NCI-H2107 treated with DMSO at 0.1 percent for 48 hours (cell line): ENCODE results near the gene ASAP2.

Experiments
- DNase-seq: peaks from one replicate; lab custom pipeline; 2025; ENCODE audit not compliant: unreplicated experiment; lab: John Stamatoyannopoulos, UW

Gene ASAP2

DNA sequence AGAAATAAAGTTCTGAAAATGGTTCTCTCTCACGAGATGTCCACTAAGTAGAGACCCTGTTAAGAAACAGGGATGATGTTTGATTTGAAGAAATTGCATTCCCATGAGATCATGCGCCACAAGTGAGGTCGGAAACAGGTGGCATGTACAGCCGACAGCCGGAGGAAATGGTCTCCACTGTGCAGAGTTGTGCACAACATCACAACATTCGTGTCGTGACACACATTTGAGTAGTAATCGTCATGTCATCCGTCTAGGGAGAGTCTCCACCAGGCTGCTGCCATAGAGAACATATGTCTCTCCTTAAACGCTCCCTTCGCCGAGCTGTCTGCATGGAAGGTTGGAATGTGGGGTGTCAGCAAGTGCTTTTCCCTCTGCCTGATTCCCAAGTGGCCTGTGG, 84.7 kb downstream of the ASAP2 start:
- DNase-seq: no peak

DNA sequence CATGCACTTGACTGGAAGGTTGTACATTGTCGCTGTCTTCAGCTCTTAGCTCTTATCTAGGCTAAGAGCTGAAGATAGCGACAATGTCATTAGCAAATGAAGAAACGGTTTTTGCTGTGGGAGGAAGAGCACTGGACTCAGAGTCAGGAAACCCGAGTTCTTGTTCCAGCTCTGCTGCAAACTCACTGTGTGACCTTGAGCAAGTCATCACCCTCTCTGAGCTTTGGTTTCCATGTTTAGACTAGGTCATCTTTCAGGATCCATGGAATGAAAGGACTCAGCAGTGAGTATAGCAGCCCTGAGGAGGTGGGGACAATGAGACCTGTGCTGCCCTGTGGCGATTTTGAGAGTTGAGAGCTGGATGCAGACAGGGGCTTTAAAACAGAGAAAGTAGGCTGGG, 85.3 kb downstream of the ASAP2 start:
- DNase-seq: no peak

DNA sequence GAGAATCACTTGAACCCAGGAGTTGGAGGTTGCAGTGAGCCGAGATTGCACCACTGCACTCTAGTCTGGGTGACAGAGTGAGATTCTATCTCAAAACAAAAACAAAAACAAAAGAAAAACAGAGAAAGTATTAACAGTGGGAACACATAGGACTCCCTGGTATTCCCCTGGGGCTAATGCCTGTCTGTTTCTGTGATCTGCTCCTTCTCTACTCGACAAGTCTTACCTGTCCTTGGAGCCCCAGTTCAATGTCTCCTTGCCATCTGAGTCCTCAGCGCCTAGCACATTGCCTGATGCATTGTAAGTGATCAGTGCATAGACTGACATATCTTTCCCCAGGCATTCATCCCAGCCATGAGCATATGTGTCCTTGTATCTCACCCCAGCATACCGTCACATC, 85.8 kb downstream of the ASAP2 start:
- DNase-seq: no peak

DNA sequence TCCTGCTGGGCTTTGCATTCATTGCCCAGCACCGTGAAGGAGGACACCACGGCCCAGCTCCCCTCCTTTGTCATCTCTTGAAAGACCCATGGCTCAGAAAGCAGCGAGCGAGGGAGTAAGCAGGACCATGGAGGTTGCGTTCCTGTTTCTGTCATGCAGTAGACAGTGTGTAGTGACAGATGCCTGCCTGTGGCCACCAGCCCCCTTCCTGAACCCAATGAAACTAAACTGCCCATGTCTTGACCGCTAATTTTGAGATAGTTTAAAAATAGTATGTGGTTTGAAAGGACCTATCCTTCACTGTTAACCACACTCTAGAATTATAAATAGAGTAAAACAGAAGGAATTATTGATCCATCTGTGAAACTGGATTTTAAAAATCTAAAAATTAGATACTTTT, 88.2 kb downstream of the ASAP2 start:
- no peak for DNase-seq

DNA sequence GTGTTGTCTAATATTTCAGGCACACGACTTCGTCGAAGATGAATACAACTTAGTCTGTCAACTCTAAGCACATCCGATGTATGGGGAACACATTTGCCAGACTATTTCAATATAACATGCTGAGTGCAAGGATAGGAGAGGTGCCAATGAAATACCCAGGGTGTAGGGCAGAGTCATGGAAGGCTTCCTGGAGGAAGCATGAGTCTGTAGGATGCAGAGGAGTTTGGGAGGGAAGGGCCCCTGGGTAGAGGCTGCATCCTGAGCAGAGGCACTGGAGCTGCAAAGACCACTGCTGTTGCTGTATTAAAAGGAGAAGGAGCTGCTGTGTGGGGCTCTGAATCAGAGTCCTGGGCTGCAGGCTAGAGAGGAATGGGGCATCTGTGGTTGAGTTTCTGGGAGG, 89.9 kb downstream of the ASAP2 start:
- DNase-seq: no peak

DNA sequence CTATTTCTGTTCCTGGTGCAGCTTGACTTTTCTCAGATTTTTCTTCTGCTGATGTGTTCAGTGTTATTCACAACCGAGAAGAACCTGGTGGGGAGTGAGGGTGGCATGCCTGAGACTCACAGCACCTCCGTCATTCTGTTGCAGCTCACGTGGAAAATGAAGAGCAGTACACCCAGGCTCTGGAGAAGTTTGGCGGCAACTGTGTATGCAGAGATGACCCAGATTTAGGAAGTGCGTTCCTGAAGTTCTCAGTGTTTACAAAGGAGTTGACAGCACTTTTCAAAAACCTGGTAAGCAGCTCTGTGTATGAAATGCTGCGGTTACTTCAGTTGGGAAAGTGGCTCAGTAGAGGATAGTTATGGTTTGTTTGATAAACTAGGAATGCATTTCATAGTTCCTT, 90.5 kb downstream of the ASAP2 start:
- DNase-seq: no peak

DNA sequence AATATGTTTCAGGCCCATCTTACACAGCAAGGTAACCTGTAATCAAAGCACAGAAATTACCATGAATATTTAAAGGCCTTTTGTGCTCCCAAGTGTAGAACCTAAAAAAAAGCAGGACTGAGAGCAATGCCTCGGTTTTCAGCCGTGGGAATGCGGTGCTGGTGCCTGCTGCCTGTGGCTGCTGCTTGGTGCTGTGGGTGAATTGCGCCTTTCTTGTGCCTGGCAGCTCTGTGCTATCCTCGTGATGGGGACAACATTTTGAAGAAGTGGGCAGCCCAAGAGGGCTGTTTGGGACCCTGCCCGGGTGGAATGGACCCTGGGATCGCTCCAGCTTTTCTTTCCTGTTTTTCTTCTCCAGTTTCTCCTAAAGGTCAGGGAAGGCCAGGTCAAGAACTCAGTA, 91.2 kb downstream of the ASAP2 start:
- DNase-seq: no peak

DNA sequence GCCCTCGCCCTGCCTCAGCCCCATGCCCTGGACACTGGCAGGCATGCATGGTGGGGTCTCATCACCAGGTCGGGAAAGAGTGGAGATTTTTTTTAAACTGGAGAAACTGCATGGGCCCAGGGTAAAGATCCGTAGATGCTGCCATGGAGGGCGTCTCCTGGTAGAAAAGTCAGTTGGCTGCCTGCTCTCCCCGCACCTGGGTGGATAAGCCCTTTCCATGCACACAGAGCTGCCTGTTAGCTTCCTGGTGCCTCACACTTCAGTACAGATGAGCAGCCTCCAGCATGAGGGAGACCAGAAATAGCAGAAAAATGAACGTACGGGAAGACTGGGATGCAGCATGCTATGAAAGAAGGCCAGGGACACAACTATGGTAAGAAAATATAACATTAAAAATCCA, 92.0 kb downstream of the ASAP2 start:
- DNase-seq: no peak

DNA sequence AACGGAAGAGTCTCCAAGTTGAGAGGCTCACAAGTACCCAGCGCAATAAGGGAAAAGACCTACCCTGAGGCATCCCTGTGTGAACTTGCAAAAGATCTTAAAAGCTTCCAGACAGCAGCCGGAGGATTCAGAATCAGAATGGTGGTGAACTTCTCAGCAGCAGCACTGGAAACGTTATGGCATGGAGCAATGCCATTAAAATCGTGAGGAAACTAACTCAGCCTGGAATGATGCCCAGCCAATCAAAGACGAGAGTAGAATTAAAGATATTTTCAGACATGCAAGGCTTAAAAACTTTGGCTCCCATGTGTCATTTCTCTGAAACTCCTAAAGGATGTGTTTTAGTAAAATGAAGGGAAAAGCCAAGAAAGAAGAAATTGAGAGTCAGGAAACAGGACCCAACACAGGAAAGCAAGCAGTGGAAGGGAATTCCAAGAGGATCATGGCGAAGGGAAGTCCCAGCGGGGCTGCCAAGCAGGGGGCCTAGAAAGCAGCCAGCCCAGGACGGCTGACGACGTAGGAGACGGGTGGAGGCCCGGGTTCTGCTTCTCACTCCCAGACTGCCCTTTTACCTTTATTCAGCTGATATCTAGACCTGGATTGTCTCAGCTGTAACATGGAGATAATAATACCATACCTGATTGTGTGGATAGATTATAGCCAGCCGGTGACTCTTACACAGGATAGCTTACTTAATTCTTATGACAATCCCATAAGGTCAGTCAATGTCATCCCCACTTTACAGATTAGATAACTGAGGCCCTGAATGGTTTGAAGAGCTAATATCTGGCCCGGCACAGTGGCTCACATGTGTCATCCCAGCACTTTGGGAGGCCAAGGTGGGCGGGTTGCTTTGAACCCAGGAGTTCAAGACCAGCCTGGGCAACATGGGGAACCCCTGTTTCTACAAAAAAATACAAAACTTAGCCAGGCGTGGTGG, 92.8 kb downstream of the ASAP2 start:
- DNase-seq: no peak

DNA sequence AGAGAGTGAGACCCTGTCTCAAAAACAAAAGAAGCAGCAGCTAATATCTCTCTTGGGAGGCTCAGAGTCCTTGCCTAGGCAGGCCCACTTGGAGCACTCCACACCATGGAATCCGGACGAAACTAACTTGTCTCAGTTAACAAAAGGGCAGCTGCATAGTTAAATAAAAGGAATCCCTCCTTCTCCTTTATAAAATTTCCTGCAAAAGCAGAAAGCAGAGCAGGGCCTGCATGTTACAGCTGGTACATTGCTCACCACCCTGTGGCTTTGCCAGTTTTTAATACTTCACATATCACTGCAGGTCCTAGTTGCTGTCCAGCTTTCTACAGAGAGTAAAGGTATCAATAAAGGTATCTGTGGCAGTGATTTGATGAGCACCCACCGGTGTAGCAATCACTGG, 93.6 kb downstream of the ASAP2 start:
- DNase-seq: peak; percentile 24

DNA sequence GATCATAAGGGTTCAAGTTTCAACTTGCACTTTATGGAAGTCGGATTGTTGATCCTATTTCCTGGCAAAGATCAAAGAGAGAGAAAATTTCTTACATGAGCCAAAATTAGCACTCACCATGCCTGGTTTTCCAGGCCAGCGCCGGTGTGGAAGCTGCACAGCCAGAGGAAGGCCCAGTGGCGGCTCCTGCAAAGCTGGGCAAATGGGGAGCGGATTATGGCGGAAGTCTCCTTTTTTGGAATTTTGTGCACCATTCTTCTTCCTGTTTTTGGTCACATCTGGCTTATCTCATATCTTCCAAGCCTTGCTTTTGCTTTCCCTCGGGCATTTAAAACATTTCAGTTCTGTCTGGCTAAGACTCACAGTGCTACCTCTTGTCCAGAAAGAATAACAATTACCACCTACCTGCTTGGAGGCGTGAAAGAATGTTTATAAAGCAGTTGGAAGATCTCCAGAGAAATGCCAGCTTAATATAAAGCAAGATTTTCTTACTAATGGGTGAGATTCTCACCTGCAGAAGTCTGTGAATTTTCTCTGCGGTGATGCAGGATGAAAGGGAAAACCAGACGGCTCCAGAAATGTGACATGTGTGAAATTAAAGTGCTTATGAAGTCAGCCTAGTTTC, 94.3 kb downstream of the ASAP2 start:
- no peak for DNase-seq

DNA sequence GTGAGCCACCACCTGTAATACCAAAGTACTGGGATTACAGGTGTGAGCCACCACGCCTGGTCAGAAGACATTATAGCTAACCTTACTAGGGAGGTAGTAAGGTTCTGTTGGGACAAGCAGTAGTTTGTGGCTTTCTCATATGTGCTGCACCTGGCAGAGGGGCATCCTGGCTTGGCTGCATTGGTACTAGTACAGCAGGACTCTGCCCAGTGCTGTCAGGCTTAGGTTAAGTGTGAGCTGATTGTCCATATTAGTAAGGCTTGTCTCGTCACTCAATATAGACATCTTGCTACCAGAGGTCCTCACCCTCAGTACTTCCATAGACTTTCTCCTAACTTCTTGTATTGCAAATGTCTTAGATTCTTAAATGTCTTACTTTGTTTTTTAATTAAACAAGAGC, 96.1 kb downstream of the ASAP2 start:
- DNase-seq: no peak

DNA sequence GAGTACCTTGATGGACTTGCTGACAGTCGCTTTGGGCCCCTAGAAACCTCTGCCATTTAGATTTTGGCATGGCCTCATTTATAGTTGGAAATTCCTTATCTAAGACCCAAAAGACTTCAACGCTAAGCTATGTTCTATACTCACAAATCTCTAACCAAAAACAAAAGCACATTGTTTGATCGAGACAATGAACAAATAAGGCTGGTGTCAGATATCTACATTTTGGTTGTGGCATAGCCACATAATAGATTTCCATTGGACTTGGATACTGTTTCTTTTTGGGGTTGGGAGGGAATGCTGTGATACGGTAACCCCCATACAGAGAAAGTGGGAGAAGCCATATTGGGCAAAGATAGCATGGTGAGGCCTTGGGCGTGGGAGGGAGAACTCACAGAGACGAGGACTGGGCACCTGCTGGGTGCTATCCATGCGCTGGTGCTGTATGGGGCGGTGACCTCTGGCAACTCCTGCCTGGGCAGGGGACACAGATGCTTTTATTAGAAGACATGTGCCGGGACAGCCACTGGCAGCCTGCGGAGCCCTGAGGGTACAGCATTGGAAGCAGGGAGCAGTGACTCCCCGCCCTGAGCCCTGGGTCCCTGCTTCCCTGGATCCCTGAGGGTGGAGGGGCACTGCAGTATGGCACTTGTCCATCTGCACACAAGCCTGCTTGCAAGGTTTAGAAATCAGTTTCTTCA, 97.1 kb downstream of the ASAP2 start:
- DNase-seq: no peak

DNA sequence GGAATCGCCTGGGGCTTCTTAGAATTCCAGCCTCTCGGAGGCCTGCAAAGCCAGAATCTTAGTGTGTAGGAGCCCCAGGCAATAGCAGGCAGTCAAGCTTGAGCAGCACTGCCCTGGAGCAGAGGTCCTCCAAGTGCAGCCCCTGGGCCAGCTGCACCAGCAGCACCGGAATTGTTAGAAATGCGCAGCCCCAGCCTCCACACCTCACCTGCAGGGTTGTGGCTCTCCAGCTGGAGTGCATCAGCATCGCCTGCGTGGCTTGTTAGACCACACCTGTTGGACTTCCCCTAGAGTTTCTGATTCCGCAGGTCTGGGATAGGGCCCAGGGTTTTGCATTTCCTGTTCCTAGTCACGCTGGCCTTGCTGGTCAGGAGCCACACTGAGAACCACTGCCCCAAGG, 100.3 kb downstream of the ASAP2 start:
- DNase-seq: no peak

DNA sequence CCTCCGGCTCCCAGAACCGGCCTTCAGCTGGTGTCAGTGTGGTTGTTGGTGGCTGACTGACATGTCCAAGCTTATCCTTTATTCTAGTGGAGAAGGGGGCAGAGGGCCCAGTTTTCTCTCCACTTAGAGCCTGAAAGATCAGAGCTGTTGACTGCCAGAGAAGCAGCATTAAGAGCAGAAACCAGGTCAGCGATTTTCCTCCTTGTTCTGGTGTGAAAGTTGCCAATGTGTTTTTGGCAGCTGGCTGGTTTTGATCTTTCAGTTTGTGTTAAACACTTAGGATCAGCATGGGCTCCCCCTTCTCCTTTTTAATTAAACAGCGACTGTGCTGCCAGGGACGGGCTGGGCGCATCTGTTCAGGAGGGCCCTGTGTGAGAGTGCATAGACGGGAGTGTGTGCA, 100.9 kb downstream of the ASAP2 start:
- DNase-seq: no peak

DNA sequence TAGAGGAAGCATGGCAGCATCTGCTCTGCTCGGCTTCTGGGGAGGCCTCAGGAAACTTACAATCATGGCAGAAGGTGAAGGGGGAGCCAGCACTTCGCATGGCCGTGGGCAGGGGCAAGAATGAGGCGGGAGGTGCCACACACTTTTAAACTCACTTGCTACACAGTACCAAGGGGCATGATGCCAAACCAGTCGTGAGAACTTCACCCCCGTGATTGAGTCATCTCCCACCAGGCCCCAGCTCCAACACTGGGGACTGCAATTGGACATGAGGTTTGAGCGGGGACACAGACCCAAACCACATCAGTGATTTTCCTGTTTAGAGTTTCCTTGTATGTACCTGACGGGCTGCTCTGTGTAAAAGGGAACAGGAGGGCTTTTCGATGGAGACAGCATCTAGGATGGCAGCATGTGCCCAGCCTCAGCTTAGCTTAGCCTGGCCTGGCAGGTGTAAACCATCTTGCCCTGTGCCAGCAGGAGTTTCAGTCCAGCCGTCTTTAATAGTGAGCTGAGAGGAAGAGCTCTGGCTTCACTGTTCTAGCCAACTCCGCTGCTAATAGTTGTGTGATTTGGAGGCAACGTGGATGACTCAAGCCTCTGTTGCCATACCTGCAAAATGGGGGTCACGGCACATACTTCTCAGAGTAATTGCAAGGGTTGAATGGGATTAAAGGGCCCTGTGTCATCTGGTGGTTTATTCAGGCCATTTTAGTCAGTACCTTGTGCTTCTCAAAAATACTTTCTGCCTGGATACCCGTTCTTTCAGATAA, 101.8 kb downstream of the ASAP2 start:
- DNase-seq: no peak

DNA sequence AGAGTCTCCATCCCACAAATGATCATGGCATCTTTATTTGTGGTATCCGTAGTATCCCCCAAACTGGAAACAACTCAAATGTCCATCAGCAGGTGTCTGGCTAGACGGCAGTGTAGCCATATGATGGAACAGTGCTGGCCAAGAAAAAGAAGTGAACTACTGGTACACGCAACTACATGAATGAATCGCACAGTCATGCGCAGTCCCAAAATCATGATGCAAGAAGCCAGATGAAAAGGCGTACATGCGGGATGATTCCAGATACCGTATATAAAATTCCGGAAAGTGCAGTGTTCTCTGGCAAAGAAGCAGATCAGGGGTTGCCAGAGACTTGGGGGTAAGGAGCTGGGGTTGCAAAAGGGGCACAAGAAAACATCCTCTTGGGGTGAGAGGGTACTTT, 102.5 kb downstream of the ASAP2 start:
- DNase-seq: no peak

DNA sequence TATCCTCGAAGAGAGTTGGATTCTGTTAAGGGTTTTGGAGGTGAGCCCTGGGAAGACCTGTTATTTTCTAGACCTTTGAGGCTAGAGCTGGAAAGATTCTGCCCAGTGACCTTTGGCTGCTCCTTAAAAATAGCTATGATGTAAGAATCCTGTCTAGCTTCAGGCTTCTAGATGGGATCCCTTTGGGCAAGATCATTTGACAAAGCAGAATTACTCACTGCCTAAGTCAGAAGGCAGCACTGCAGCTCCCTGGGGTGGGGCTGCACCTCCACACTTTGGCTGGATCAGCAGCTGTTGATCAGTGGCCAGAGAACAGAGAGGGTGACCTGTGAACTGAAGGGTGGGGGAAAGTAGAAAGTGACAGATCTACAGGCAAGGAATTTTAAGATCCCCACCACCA, 103.8 kb downstream of the ASAP2 start:
- DNase-seq: no peak

DNA sequence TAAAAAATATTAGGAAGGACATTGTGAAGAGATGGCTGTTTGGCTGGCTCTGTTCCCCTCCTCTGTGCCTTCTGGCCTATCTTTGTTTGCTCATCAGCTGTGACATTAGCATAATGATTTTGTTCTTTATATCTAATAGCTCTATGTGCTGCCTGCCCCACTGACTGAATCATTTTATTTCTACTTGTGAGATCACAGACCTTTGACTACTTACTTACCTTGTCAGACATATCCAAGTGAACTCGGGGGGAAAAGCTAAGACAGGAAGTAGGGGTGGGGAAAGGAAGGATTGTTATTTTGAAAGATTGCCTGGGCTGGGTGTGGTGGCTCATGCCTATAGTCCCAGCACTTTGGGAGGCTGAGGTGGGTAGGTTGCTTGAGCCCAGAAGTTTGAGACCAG, 104.2 kb downstream of the ASAP2 start:
- no peak for DNase-seq

DNA sequence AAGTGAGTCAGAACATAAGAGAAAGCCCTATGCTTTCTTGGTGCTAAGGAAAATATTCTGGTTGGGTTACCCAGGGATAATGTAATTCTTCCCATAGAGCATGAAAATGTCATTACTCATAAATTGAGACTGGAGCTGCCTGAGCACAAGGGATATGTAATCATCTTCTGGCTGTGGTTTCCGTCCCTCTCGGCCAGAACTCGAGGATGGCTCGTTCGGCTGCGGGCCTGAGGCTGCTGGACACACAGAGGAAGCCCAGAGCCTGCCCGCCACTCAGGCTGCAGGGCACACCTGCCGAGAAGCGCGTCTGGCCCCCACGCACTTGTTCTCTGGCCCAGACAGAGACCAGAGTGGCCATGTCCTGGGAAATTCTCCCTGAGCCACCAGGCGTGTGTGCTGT, 104.9 kb downstream of the ASAP2 start:
- DNase-seq: no peak

DNA sequence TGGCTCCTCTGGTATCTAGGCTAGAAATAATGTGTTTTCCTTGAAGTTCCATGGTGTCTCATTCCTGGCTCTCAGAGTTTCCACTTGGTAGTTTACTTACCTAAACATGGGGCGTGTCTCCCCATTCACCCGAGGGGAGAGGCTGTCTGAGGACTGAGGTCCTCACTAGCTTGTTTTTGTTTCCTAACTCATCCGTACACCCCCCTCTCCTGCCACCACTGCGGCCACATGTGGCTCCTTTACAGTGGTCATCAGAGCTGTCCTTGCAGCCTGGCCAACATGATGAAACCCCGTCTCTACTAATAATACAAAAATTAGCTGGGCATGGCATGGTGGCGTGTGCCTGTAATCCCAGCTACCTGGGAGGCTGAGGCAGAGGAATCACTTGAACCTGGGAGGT, 106.0 kb downstream of the ASAP2 start:
- no peak for DNase-seq
